Activated CD4-positive, alpha-beta T cell treated with anti-CD3 and anti-CD28 coated beads, Interleukin-2, amount 50 U/mL, for 4 hours (primary cell): ENCODE results near the gene MT1A.

Experiments used
- DNase-seq, 2 experiments: peaks; one replicate each; pipeline ENCODE4 v3.0.0-alpha.2; 2020

MT1A gene

GRCh38 chr16:56681939-56682702 is 43.7 kb downstream of the MT1A start, which contains the start of gene MT1X:
Gene MT1X, plus strand, starts transcription at chr16:56682470. Its CDS starts 71 bp downstream, at chr16:56682541.
- DNase-seq: peak; percentile 76 to 77

- no peak for DNase-seq
Observed at GRCh38 chr16:56682703-56683397, 44.4 kb downstream of the MT1A start.

GRCh38 chr16:56683424-56684172 is 45.1 kb downstream of the MT1A start:
- DNase-seq: no peak

GRCh38 chr16:56684256-56684925 is 45.9 kb downstream of the MT1A start:
- no peak for DNase-seq

GRCh38 chr16:56684926-56685590 is 46.6 kb downstream of the MT1A start:
- DNase-seq: no peak

GRCh38 chr16:56686758-56687157 is 48.3 kb downstream of the MT1A start:
- DNase-seq: no peak

GRCh38 chr16:56688762-56689161 is 50.3 kb downstream of the MT1A start:
- DNase-seq: no peak

GRCh38 chr16:56689171-56689570 is 50.7 kb downstream of the MT1A start:
- DNase-seq: no peak
